GM23248 (cell line): Measurements from ENCODE around the gene ACAP2. TPM values are rescaled to one million over a fixed set of nuclear protein-coding genes. Genes with fewer than 3 reads are reported as not detected.
"Not testable (repeated sequence)": the region's sequence is repeated elsewhere in the genome, so short reads cannot be mapped to it uniquely, and the experiment has no call there.

Source experiments
- DNase-seq: peaks from one replicate; pipeline ENCODE4 v3.0.0-alpha.2; 2015
- H2AFZ ChIP-seq: fragments of 200-600 bp; sonication (generic); 2 replicates; pipeline ENCODE4 v1.6.1; 2016; ENCODE audit warnings: antibody characterized with exemption
- H3F3A ChIP-seq: fragments of 200-600 bp; sonication (generic); 2 replicates; pipeline ENCODE4 v1.6.1; 2016; ENCODE audit warnings: mild to moderate bottlenecking, antibody characterized with exemption, mixed run types; ENCODE audit not compliant: insufficient read depth
- H3K27ac ChIP-seq: fragments of 200-600 bp; sonication (generic); 2 replicates; pipeline ENCODE4 v1.5.1; 2016; ENCODE audit warnings: mild to moderate bottlenecking
- H3K27me3 ChIP-seq: fragments of 200-600 bp; sonication (generic); replicated peaks from 2 replicates; pipeline ENCODE4 v1.6.1; 2016; ENCODE audit warnings: mild to moderate bottlenecking; ENCODE audit not compliant: insufficient read depth
- H3K36me3 ChIP-seq: fragments of 200-600 bp; sonication (generic); 2 replicates; pipeline ENCODE4 v1.6.1; 2016; ENCODE audit warnings: low read depth, mild to moderate bottlenecking
- H3K4me1 ChIP-seq: fragments of 200-600 bp; sonication (generic); 2 replicates; pipeline ENCODE4 v1.6.1; 2016; ENCODE audit warnings: mild to moderate bottlenecking; ENCODE audit not compliant: insufficient read depth
- H3K4me2 ChIP-seq: fragments of 200-600 bp; sonication (generic); one replicate; pipeline ENCODE4 v1.6.1; 2016; ENCODE audit warnings: mild to moderate bottlenecking; ENCODE audit not compliant: unreplicated experiment
- H3K4me3 ChIP-seq: fragments of 200-600 bp; sonication (generic); 2 replicates; pipeline ENCODE4 v1.5.1; 2016; ENCODE audit warnings: mild to moderate bottlenecking
- H3K79me2 ChIP-seq: fragments of 200-600 bp; sonication (generic); 2 replicates; pipeline ENCODE4 v1.6.1; 2016; ENCODE audit warnings: mild to moderate bottlenecking; ENCODE audit not compliant: insufficient read depth
- H3K9ac ChIP-seq: fragments of 200-600 bp; sonication (generic); 2 replicates; pipeline ENCODE4 v1.6.1; 2016; ENCODE audit warnings: mild to moderate bottlenecking
- H3K9me2 ChIP-seq: fragments of 200-600 bp; sonication (generic); 2 replicates; pipeline ENCODE4 v1.6.1; 2016; ENCODE audit warnings: mixed run types, mild to moderate bottlenecking, moderate library complexity; ENCODE audit not compliant: insufficient read depth
- H3K9me3 ChIP-seq: fragments of 200-600 bp; sonication (generic); one replicate; pipeline ENCODE4 v1.6.1; 2017; ENCODE audit warnings: low read depth
- H4K20me1 ChIP-seq: fragments of 200-600 bp; sonication (generic); 2 replicates; pipeline ENCODE4 v1.6.0; 2016; ENCODE audit not compliant: insufficient read depth
- EZH2 ChIP-seq: fragments of 200-600 bp; sonication (generic); IDR thresholded peaks from 2 replicates; pipeline ENCODE4 v1.6.1; 2018; ENCODE audit warnings: antibody characterized with exemption, mild to moderate bottlenecking; ENCODE audit not compliant: insufficient read depth, poor library complexity, severe bottlenecking
- EZH2phosphoT487 ChIP-seq: fragments of 200-600 bp; sonication (generic); IDR thresholded peaks from 2 replicates; pipeline ENCODE4 v1.6.1; 2018; ENCODE audit warnings: antibody characterized with exemption, moderate library complexity, mild to moderate bottlenecking, low read depth; ENCODE audit not compliant: insufficient read depth
- WGBS, 2 experiments: methylation state at CpG; one replicate each; pipeline ENCODE4 v1.1.6; 2015 to 2017; ENCODE audit warnings: low lambda C conversion rate in 2 of 2, low coverage in 1 of 2; ENCODE audit errors: missing lambda C conversion rate in 2 of 2; 5-methylcytosine and 5-hydroxymethylcytosine counted together
- in situ Hi-C: fragments of 300-500 bp; cut with MboI; formaldehyde crosslinking; loops from 2 replicates; pipeline ENCODE4 v1.15.0; 2020
- polyA plus RNA-seq: library from polyadenylated mRNA; unstranded; fragments of >200 nt; fragmentation: Nextera tagmentation; extraction: Ambion mirVana; gene quantifications from 2 replicates; pipeline ENCODE4 v1.2.1, GENCODE V29; 2016
- total RNA-seq: library from RNA; depleted of rRNA; stranded (reverse); fragments of >200 nt; shearing (Covaris generic); gene quantifications from 2 replicates; pipeline ENCODE4 v1.2.3, GENCODE V29; 2014

The ACAP2 gene
- total and polyA plus RNA-seq, 2 experiments from 2014 or later, result 47.8 to 49.9 TPM

- Histone ChIP-seq H3K9me2 (no peaks in the 10 kb centered on the region), H3K36me3 (no peaks in the 10 kb centered on the region), H3K4me2 (no peak overlapping the region), H3K9ac (no peak overlapping the region), H3K4me1 (no peaks in the 10 kb centered on the region), H3F3A (no peaks in the 10 kb centered on the region), H3K4me3 (no peak overlapping the region), H3K27me3 (no peaks in the 10 kb centered on the region), H3K9me3 (no peaks in the 10 kb centered on the region), H2AFZ (no peak overlapping the region), H3K79me2 (no peaks in the 10 kb centered on the region), H4K20me1 (no peaks in the 10 kb centered on the region), H3K27ac (no peak overlapping the region)
- WGBS, 2 experiments, result 97 to 100% methylated on average over 1 of the region's 1 CpG
- in situ Hi-C loops, result no loop called here
- DNase-seq, result no peak
- TF ChIP-seq EZH2phosphoT487 (no peak), EZH2 (no peak)
These were observed 212.6 kb downstream of the ACAP2 start for GRCh38 chr3:195230244-195230643.

- in situ Hi-C loops, H3F3A ChIP-seq, DNase-seq: not testable (repeated sequence)
These were observed 213.9 kb downstream of the ACAP2 start for GRCh38 chr3:195228886-195229285.

GRCh38 chr3:195227871-195228270 lies 214.9 kb downstream of the ACAP2 start:
- Histone ChIP-seq H3K9ac (no peak overlapping the region), H3K4me2 (no peak overlapping the region), H2AFZ (no peak overlapping the region), H3K9me3 (no peaks in the 10 kb centered on the region), H4K20me1 (no peaks in the 10 kb centered on the region), H3K36me3 (no peaks in the 10 kb centered on the region), H3K4me1 (peaks cover 18% of the 10 kb centered on the region), H3K9me2 (no peaks in the 10 kb centered on the region), H3K27ac (no peak overlapping the region), H3F3A (peaks cover 17% of the 10 kb centered on the region), H3K79me2 (no peaks in the 10 kb centered on the region), H3K4me3 (no peak overlapping the region), H3K27me3 (no peaks in the 10 kb centered on the region)
- 97 to 98% methylated on average over 6 of the region's 6 CpGs for WGBS, 2 experiments
- TF ChIP-seq EZH2phosphoT487 (no peak), EZH2 (no peak)
- in situ Hi-C loops, result no loop called here
- no peak for DNase-seq

More at GRCh38 chr3:195228886-195229285, 213.9 kb downstream of the ACAP2 start:
- H3K9me2 ChIP-seq, H3K4me3 ChIP-seq, H3K4me1 ChIP-seq, H3K27me3 ChIP-seq, H3K9me3 ChIP-seq, H3K4me2 ChIP-seq, H3K27ac ChIP-seq, H3K36me3 ChIP-seq, H3K9ac ChIP-seq, H3K79me2 ChIP-seq, H4K20me1 ChIP-seq, H2AFZ ChIP-seq: not testable (repeated sequence)
- 98% methylated on average over 5 of the region's 5 CpGs for WGBS, 2 experiments

GRCh38 chr3:195226900-195227447 lies 215.8 kb downstream of the ACAP2 start:
- H2AFZ ChIP-seq, result no peak overlapping the region
- in situ Hi-C loops, result no loop called here

DNA sequence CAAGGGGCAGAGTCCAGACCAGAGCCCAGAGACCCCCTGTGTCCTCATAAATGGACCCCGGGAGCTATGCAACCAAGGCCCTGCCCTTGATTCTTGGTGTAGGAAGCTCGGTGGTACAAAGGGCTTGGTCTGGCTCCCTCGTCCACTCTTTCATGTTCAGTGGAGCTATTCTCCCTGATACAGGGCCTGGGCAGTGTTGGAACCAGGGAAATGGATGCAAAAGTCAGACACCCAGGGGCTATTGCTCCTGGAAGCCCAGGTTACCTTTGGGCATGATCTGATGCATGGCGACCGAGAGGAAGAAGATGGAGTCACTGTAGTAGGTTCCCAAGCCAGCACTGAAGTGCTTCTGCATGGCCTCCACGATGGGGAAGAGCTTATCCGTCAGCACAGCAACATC lies 216.4 kb downstream of the ACAP2 start:
- no peaks in the 10 kb centered on the region for H3K36me3 ChIP-seq
- H3K9ac ChIP-seq, result no peak overlapping the region
- 0 out of 2 replicates have a peak, but pooled peaks cover under 1% of the 10 kb centered on the region for H3K79me2 ChIP-seq
- H4K20me1 ChIP-seq, result no peaks in the 10 kb centered on the region
- peaks cover 27% of the 10 kb centered on the region for H3K4me1 ChIP-seq
- H3K9me3 ChIP-seq, result no peaks in the 10 kb centered on the region
- in situ Hi-C loops, result no loop called here
- no peak overlapping the region for H3K4me3 ChIP-seq
- no peaks in the 10 kb centered on the region for H3K27me3 ChIP-seq
- H3F3A ChIP-seq, result peaks cover 26% of the 10 kb centered on the region
- no peak overlapping the region for H3K27ac ChIP-seq
- H3K9me2 ChIP-seq, result no peaks in the 10 kb centered on the region
- H2AFZ ChIP-seq, result no peak overlapping the region
- H3K4me2 ChIP-seq, result no peak overlapping the region
- no peak for DNase-seq
- TF ChIP-seq EZH2phosphoT487, result no peak
- no peak for TF ChIP-seq EZH2
- WGBS, 2 experiments, result 95 to 97% methylated on average over 7 of the region's 7 CpGs

More at GRCh38 chr3:195226900-195227447, 215.8 kb downstream of the ACAP2 start:
- Histone ChIP-seq H4K20me1 (no peaks in the 10 kb centered on the region), H3K4me2 (no peak overlapping the region), H3F3A (peaks cover 26% of the 10 kb centered on the region), H3K4me3 (no peak overlapping the region), H3K79me2 (no peaks in the 10 kb centered on the region), H3K27ac (no peak overlapping the region), H3K9ac (no peak overlapping the region), H3K9me3 (no peaks in the 10 kb centered on the region), H3K4me1 (peaks cover 22% of the 10 kb centered on the region), H3K36me3 (no peaks in the 10 kb centered on the region), H3K9me2 (no peaks in the 10 kb centered on the region), H3K27me3 (no peaks in the 10 kb centered on the region)
- 83% methylated on average over 9 of the region's 9 CpGs for WGBS, 2 experiments
- peak; percentile 35 for DNase-seq
- TF ChIP-seq EZH2 (no peak), EZH2phosphoT487 (no peak)
